H9 (cell line): ENCODE results near the gene IL4. TPM values are rescaled to one million over a fixed set of nuclear protein-coding genes. Genes with fewer than 3 reads are reported as not detected.

Experiments
- DNase-seq: peaks from one replicate; pipeline ENCODE4 v3.0.0-alpha.2; 2017
- H2AFZ ChIP-seq: one replicate; pipeline ENCODE4 v1.6.1; 2013; ENCODE audit warnings: mild to moderate bottlenecking, low read length, control low read depth, moderate library complexity
- H2AK5ac ChIP-seq: 2 replicates; pipeline ENCODE4 v1.6.1; 2013; ENCODE audit warnings: low read length, control low read depth, mixed read lengths; ENCODE audit not compliant: insufficient read length
- H2BK120ac ChIP-seq: one replicate; pipeline ENCODE4 v1.6.1; 2013; ENCODE audit warnings: low read depth, mild to moderate bottlenecking, low read length, control low read depth, inconsistent platforms; ENCODE audit not compliant: poor library complexity, severe bottlenecking
- H2BK12ac ChIP-seq: 2 replicates; pipeline ENCODE4 v1.6.1; 2013; ENCODE audit warnings: low read length, control low read depth, mixed read lengths, low read depth; ENCODE audit not compliant: insufficient read length
- H2BK15ac ChIP-seq: 2 replicates; pipeline ENCODE4 v1.6.1; 2013; ENCODE audit warnings: low read depth, low read length, control low read depth
- H2BK20ac ChIP-seq: one replicate; pipeline ENCODE4 v1.6.1; 2013; ENCODE audit warnings: low read depth, mild to moderate bottlenecking, low read length, control low read depth, inconsistent platforms; ENCODE audit not compliant: poor library complexity, severe bottlenecking
- H2BK5ac ChIP-seq: 2 replicates; pipeline ENCODE4 v1.6.1; 2013; ENCODE audit warnings: low read length, control low read depth, mixed read lengths; ENCODE audit not compliant: insufficient read length
- H3K14ac ChIP-seq: 2 replicates; pipeline ENCODE4 v1.6.1; 2013; ENCODE audit warnings: low read length, control low read depth; ENCODE audit not compliant: insufficient read depth
- H3K18ac ChIP-seq: 2 replicates; pipeline ENCODE4 v1.6.1; 2013; ENCODE audit warnings: low read depth, mild to moderate bottlenecking, mixed read lengths, low read length, control low read depth; ENCODE audit not compliant: insufficient read length
- H3K23ac ChIP-seq: 2 replicates; pipeline ENCODE4 v1.6.1; 2013; ENCODE audit warnings: low read length, control low read depth, mixed read lengths, low read depth; ENCODE audit not compliant: insufficient read length
- H3K23me2 ChIP-seq: 2 replicates; pipeline ENCODE4 v1.6.1; 2013; ENCODE audit warnings: low read depth, mild to moderate bottlenecking, mixed read lengths, low read length, control low read depth; ENCODE audit not compliant: insufficient read length, poor library complexity, severe bottlenecking
- H3K27ac ChIP-seq: 2 replicates; pipeline ENCODE4 v1.5.1; 2013; ENCODE audit warnings: low read length, control low read depth, mixed read lengths, low read depth; ENCODE audit not compliant: insufficient read length
- H3K27me3 ChIP-seq: 2 replicates; pipeline ENCODE4 v1.6.1; 2013; ENCODE audit warnings: low read length, control low read depth, inconsistent platforms; ENCODE audit not compliant: insufficient read depth
- H3K4ac ChIP-seq: 2 replicates; pipeline ENCODE4 v1.6.1; 2013; ENCODE audit warnings: low read depth, mild to moderate bottlenecking, control low read depth, inconsistent platforms, low read length, moderate library complexity
- H3K4me1 ChIP-seq: 2 replicates; pipeline ENCODE4 v1.6.1; 2013; ENCODE audit warnings: low read length, control low read depth, inconsistent platforms; ENCODE audit not compliant: insufficient read depth
- H3K4me2 ChIP-seq: 2 replicates; pipeline ENCODE4 v1.6.1; 2013; ENCODE audit warnings: low read length, control low read depth, mixed read lengths; ENCODE audit not compliant: insufficient read length, insufficient read depth
- H3K56ac ChIP-seq: 2 replicates; pipeline ENCODE4 v1.6.1; 2013; ENCODE audit warnings: low read depth, mild to moderate bottlenecking, mixed read lengths, low read length, control low read depth; ENCODE audit not compliant: insufficient read length
- H3K79me1 ChIP-seq: 2 replicates; pipeline ENCODE4 v1.6.1; 2013; ENCODE audit warnings: low read depth, mild to moderate bottlenecking, moderate library complexity, low read length, control low read depth, inconsistent platforms; ENCODE audit not compliant: insufficient read depth, poor library complexity, severe bottlenecking
- H3K79me2 ChIP-seq: 2 replicates; pipeline ENCODE4 v1.6.1; 2013; ENCODE audit warnings: low read length, control low read depth, inconsistent platforms; ENCODE audit not compliant: insufficient read depth
- H3K9ac ChIP-seq: 2 replicates; pipeline ENCODE4 v1.6.1; 2013; ENCODE audit warnings: low read length, control low read depth, mixed read lengths; ENCODE audit not compliant: insufficient read length; ENCODE audit errors: extremely low read depth
- H3K9me3 ChIP-seq: one replicate; pipeline ENCODE4 v1.6.1; 2013; ENCODE audit warnings: low read depth, low read length, inconsistent platforms; ENCODE audit not compliant: control insufficient read depth
- H3T11ph ChIP-seq: one replicate; pipeline ENCODE4 v1.6.1; 2013; ENCODE audit warnings: mild to moderate bottlenecking, low read length, control low read depth, inconsistent platforms
- H4K20me1 ChIP-seq: one replicate; pipeline ENCODE4 v1.6.1; 2013; ENCODE audit not compliant: control insufficient read depth, insufficient read length, insufficient read depth
- H4K5ac ChIP-seq: 2 replicates; pipeline ENCODE4 v1.6.1; 2013; ENCODE audit warnings: low read depth, mild to moderate bottlenecking, mixed read lengths, low read length, control low read depth; ENCODE audit not compliant: insufficient read length
- H4K8ac ChIP-seq: replicated peaks from 2 replicates; pipeline ENCODE4 v1.6.1; 2013; ENCODE audit warnings: low read length, control low read depth, mixed read lengths, low read depth; ENCODE audit not compliant: insufficient read length
- H4K91ac ChIP-seq: 2 replicates; pipeline ENCODE4 v1.6.1; 2013; ENCODE audit warnings: low read depth, mild to moderate bottlenecking, moderate library complexity, mixed read lengths, low read length, control low read depth; ENCODE audit not compliant: insufficient read length
- H3K27ac Mint-ChIP-seq, 3 experiments: 2 replicates in 2 of 3; 3 replicates in 1 of 3; pipeline ENCODE4 v1.8.0; 2020 to 2021; ENCODE audit warnings: mixed read lengths in 3 of 3, mild to moderate bottlenecking in 1 of 3, moderate library complexity in 1 of 3
- H3K27me3 Mint-ChIP-seq: 2 replicates; pipeline ENCODE4 v1.8.0; 2021; ENCODE audit warnings: low read depth, mild to moderate bottlenecking, moderate library complexity, mixed read lengths
- H3K36me3 Mint-ChIP-seq, 3 experiments: 2 replicates in 2 of 3; 3 replicates in 1 of 3; pipeline ENCODE4 v1.8.0; 2020 to 2021; ENCODE audit warnings: low read depth in 3 of 3, mixed read lengths in 3 of 3; ENCODE audit not compliant: insufficient read depth in 1 of 3
- H3K4me1 Mint-ChIP-seq, 2 experiments: 2 replicates each; pipeline ENCODE4 v1.8.0; 2020; ENCODE audit warnings: mixed read lengths in 2 of 2
- H3K4me3 Mint-ChIP-seq, 2 experiments: 2 replicates in 1 of 2; 3 replicates in 1 of 2; pipeline ENCODE4 v1.8.0; 2020 to 2021; ENCODE audit warnings: mild to moderate bottlenecking in 2 of 2, mixed read lengths in 2 of 2, moderate library complexity in 1 of 2
- H3K9me3 Mint-ChIP-seq, 2 experiments: 2 replicates in 1 of 2; 3 replicates in 1 of 2; pipeline ENCODE4 v1.8.0; 2020; ENCODE audit warnings: mild to moderate bottlenecking in 2 of 2, mixed read lengths in 2 of 2, moderate library complexity in 1 of 2
- CTCF ChIP-seq: fragments of 200-600 bp; sonication (generic); conservative IDR thresholded peaks from 3 replicates; pipeline ENCODE4 v1.8.0; 2021; ENCODE audit warnings: antibody characterized with exemption, mild to moderate bottlenecking
- WGBS: extraction: QIAGEN DNeasy Blood & Tissue Kit; methylation state at CpG from one replicate; pipeline ENCODE4 v1.1.7; 2013; ENCODE audit warnings: missing lambda C conversion rate, low lambda C conversion rate, mixed read lengths; ENCODE audit not compliant: insufficient read length; ENCODE audit errors: extremely low coverage; 5-methylcytosine and 5-hydroxymethylcytosine counted together
- total RNA-seq: library from RNA; stranded (reverse); gene quantifications from 2 replicates; pipeline ENCODE4 v1.2.1, GENCODE V29; 2021

IL4 gene
- total RNA-seq, 1 experiment from 2014 or later, result not detected

- no peak overlapping the region for H3K27ac Mint-ChIP-seq
- no peak overlapping the region for H2BK5ac ChIP-seq
- no peaks in the 10 kb centered on the region for H3K9me3 Mint-ChIP-seq
- no peak overlapping the region for H3K23ac ChIP-seq
- no peak overlapping the region for H3K4me2 ChIP-seq
- H3K14ac ChIP-seq, result no peak overlapping the region
- H4K5ac ChIP-seq, result no peak overlapping the region
- no CpG with 5 or more reads among the region's 2 CpGs for WGBS
- H3K4ac ChIP-seq, result no peak overlapping the region
- H3K9me3 ChIP-seq, result no peaks in the 10 kb centered on the region
- H3K9ac ChIP-seq, result no peak overlapping the region
- no peak overlapping the region for H2BK15ac ChIP-seq
- H3K79me1 ChIP-seq, result no peaks in the 10 kb centered on the region
- DNase-seq, result no peak
- no peak overlapping the region for H2BK20ac ChIP-seq
- no peak overlapping the region for H3K4me3 Mint-ChIP-seq
- H3K36me3 Mint-ChIP-seq, result no peaks in the 10 kb centered on the region
- H3K27me3 ChIP-seq, result no peaks in the 10 kb centered on the region
- H3K4me1 Mint-ChIP-seq, result peaks cover 4 to 8% of the 10 kb centered on the region in 2 experiments; a peak in 1 of 4 replicates
- no peaks in the 10 kb centered on the region for H3K79me2 ChIP-seq
- no peak overlapping the region for H2BK120ac ChIP-seq
- H2AFZ ChIP-seq, result no peak overlapping the region
- no peak overlapping the region for H3T11ph ChIP-seq
- no peak overlapping the region for H2BK12ac ChIP-seq
- no peak overlapping the region for H3K27ac ChIP-seq
- H3K27me3 Mint-ChIP-seq, result no peaks in the 10 kb centered on the region; the same call in 1 of the 2 replicates
- no peak overlapping the region for H4K8ac ChIP-seq
- H3K56ac ChIP-seq, result no peak overlapping the region
- no peaks in the 10 kb centered on the region for H3K23me2 ChIP-seq
- H3K18ac ChIP-seq, result no peak overlapping the region
- H3K4me1 ChIP-seq, result no peaks in the 10 kb centered on the region
- H2AK5ac ChIP-seq, result no peak overlapping the region
- H4K20me1 ChIP-seq, result peaks cover 3% of the 10 kb centered on the region
- TF ChIP-seq CTCF, result no peak
- no peak overlapping the region for H4K91ac ChIP-seq
Observed at GRCh38 chr5:132681476-132681831, 7.7 kb downstream of the IL4 start.
